Mesenchymal stem cell (in vitro differentiated cells and primary cell): Measurements from ENCODE around the gene SLC23A1.
A peak's percentile ranks its signal among the peaks of the same experiment; 100 is the strongest.

Experiments
- DNase-seq: peaks from one replicate; pipeline ENCODE4 v3.0.0-alpha.2; 2013
- H2AFZ ChIP-seq: one replicate; pipeline ENCODE4 v1.6.1; 2013; ENCODE audit warnings: low read depth, mild to moderate bottlenecking, control low read depth, inconsistent platforms, low read length, moderate library complexity
- H2AK5ac ChIP-seq: 2 replicates; pipeline ENCODE4 v1.6.1; 2013; ENCODE audit warnings: low read length, moderate library complexity, mild to moderate bottlenecking, inconsistent platforms; ENCODE audit not compliant: severe bottlenecking
- H2BK120ac ChIP-seq: one replicate; pipeline ENCODE4 v1.6.1; 2013; ENCODE audit warnings: low read depth, mild to moderate bottlenecking, inconsistent platforms, low read length, moderate library complexity
- H2BK12ac ChIP-seq, 2 experiments: one replicate each; pipeline ENCODE4 v1.6.1; 2013; ENCODE audit warnings: inconsistent platforms in 2 of 2, low read length in 2 of 2, mild to moderate bottlenecking in 2 of 2, moderate library complexity in 2 of 2, control low read depth in 1 of 2
- H2BK15ac ChIP-seq: one replicate; pipeline ENCODE4 v1.6.1; 2013; ENCODE audit warnings: mild to moderate bottlenecking, low read depth, inconsistent platforms; ENCODE audit not compliant: poor library complexity, severe bottlenecking
- H2BK5ac ChIP-seq: 2 replicates; pipeline ENCODE4 v1.6.1; 2013; ENCODE audit warnings: low read depth, mild to moderate bottlenecking, low read length, control low read depth, inconsistent platforms; ENCODE audit not compliant: poor library complexity, severe bottlenecking
- H3K14ac ChIP-seq, 2 experiments: one replicate each; pipeline ENCODE4 v1.6.1; 2013; ENCODE audit warnings: inconsistent platforms in 2 of 2, low read length in 2 of 2, control low read depth in 1 of 2, mild to moderate bottlenecking in 1 of 2, moderate library complexity in 1 of 2
- H3K18ac ChIP-seq, 2 experiments: one replicate each; pipeline ENCODE4 v1.6.1; 2013; ENCODE audit warnings: inconsistent platforms in 2 of 2, low read length in 2 of 2, control low read depth in 1 of 2, low read depth in 1 of 2, mild to moderate bottlenecking in 1 of 2
- H3K23ac ChIP-seq, 2 experiments: one replicate each; pipeline ENCODE4 v1.6.1; 2013; ENCODE audit warnings: inconsistent platforms in 2 of 2, low read length in 2 of 2, mild to moderate bottlenecking in 2 of 2, moderate library complexity in 2 of 2, control low read depth in 1 of 2
- H3K27ac ChIP-seq: 2 replicates; pipeline ENCODE4 v1.5.1; 2013; ENCODE audit warnings: mild to moderate bottlenecking, moderate library complexity, low read length, control low read depth, inconsistent platforms; ENCODE audit not compliant: poor library complexity, severe bottlenecking
- H3K27me3 ChIP-seq, 2 experiments: 2 replicates each; pipeline versions ENCODE4 v1.6.1 to v1.7.0; 2013; ENCODE audit warnings: low read length in 2 of 2, mild to moderate bottlenecking in 2 of 2, moderate library complexity in 2 of 2, control low read depth in 1 of 2, inconsistent platforms in 1 of 2; ENCODE audit not compliant: control insufficient read depth in 1 of 2, insufficient read depth in 1 of 2
- H3K36me3 ChIP-seq, 2 experiments: 2 replicates each; pipeline versions ENCODE4 v1.6.1 to v1.7.0; 2013; ENCODE audit warnings: low read length in 2 of 2, control low read depth in 1 of 2, inconsistent platforms in 1 of 2, low read depth in 1 of 2, mild to moderate bottlenecking in 1 of 2; ENCODE audit not compliant: insufficient read depth in 2 of 2, control insufficient read depth in 1 of 2
- H3K4ac ChIP-seq, 2 experiments: one replicate each; pipeline ENCODE4 v1.6.1; 2013; ENCODE audit warnings: inconsistent platforms in 2 of 2, low read length in 2 of 2, mild to moderate bottlenecking in 2 of 2, moderate library complexity in 2 of 2, control low read depth in 1 of 2, low read depth in 1 of 2
- H3K4me1 ChIP-seq: 2 replicates; pipeline ENCODE4 v1.6.1; 2013; ENCODE audit warnings: low read depth, low read length, control low read depth; ENCODE audit not compliant: control insufficient read depth, insufficient read depth
- H3K4me2 ChIP-seq: 2 replicates; pipeline ENCODE4 v1.6.1; 2013; ENCODE audit warnings: low read length, mild to moderate bottlenecking, inconsistent platforms; ENCODE audit not compliant: poor library complexity, severe bottlenecking
- H3K4me3 ChIP-seq, 2 experiments: 2 replicates each; pipeline versions ENCODE4 v1.5.1 to v1.7.0; 2013; ENCODE audit warnings: low read length in 2 of 2, mild to moderate bottlenecking in 2 of 2, control low read depth in 1 of 2, low read depth in 1 of 2; ENCODE audit not compliant: insufficient read depth in 1 of 2
- H3K79me1 ChIP-seq: replicated peaks from 2 replicates; pipeline ENCODE4 v1.6.1; 2013; ENCODE audit warnings: mild to moderate bottlenecking, control low read depth, low read length, inconsistent platforms; ENCODE audit not compliant: poor library complexity, severe bottlenecking
- H3K9ac ChIP-seq: 2 replicates; pipeline ENCODE4 v1.7.0; 2013; ENCODE audit warnings: mild to moderate bottlenecking, low read length, moderate library complexity
- H3K9me3 ChIP-seq: 2 replicates; pipeline ENCODE4 v1.7.0; 2013; ENCODE audit warnings: mild to moderate bottlenecking, low read length; ENCODE audit not compliant: control insufficient read depth
- H4K8ac ChIP-seq: one replicate; pipeline ENCODE4 v1.6.1; 2013; ENCODE audit warnings: inconsistent platforms, mild to moderate bottlenecking, low read length, moderate library complexity
- H4K91ac ChIP-seq: one replicate; pipeline ENCODE4 v1.6.1; 2013; ENCODE audit warnings: mild to moderate bottlenecking, low read length, inconsistent platforms
- WGBS: methylation state at CpG from one replicate; pipeline ENCODE4 v1.1.7; 2013; ENCODE audit warnings: mixed read lengths; 5-methylcytosine and 5-hydroxymethylcytosine counted together

The SLC23A1 gene

DNA sequence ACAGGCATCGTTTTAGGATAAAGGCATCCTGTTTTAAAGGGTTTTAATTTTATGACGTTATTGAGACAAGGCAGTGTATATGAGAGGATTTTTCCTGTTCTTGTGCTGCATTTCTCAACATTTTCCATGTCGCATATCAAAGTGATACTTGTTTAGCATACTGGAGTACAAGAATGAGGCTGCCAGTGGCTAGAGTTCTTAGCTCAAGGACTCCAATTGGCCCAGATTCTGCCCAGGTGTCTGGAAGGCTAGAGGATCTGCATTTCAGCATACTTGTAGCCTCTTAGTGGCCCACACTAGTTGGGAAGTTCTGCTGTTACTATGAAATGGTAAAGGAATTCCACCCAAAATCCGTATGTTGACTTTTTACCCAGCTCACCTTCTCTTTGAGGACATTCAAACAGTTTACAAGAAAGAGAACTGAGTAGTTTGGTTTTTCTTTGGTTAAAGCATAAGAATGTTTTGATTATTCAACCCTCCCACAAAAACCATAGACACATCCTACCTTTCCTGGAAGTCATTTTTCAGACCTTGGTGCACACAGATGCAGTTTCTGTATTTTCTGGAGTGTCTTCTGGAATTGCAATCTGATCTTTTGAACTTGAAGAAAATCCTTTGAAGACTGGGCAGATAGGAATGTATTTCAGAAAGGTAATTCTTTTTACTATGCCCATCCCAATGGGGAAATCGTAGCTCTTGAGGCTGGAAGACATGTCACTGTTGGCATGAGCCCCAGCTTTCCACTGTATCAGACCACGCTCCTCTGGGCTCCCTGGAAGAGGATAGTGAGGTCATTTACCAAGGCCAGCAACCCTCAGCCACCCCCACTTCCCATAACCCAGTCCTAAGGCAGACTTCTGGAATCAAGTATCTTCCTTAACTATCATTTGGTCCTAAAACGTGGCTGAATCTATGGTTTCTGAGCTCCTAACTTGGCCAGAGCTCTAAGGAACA is 11.3 kb downstream of the SLC23A1 start:
- H3K4me2 ChIP-seq = no peak overlapping the region
- no peak overlapping the region for H3K14ac ChIP-seq
- no peak overlapping the region for H3K9ac ChIP-seq
- H3K4ac ChIP-seq = no peak overlapping the region
- H2AFZ ChIP-seq = no peak overlapping the region
- 97% methylated on average over 5 of the region's 7 CpGs for WGBS
- H3K27me3 ChIP-seq = no peaks in the 10 kb centered on the region
- H3K9me3 ChIP-seq = no peaks in the 10 kb centered on the region
- no peak overlapping the region for H4K8ac ChIP-seq
- peaks cover 11% of the 10 kb centered on the region for H3K79me1 ChIP-seq
- no peak overlapping the region for H3K4me3 ChIP-seq
- H2AK5ac ChIP-seq = no peak overlapping the region
- no peak overlapping the region for H2BK5ac ChIP-seq
- no peak overlapping the region for H3K18ac ChIP-seq
- no peaks in the 10 kb centered on the region for H3K4me1 ChIP-seq
- H3K27ac ChIP-seq = no peak overlapping the region
- no peak for DNase-seq
- no peak overlapping the region for H3K23ac ChIP-seq
- H2BK12ac ChIP-seq = no peak overlapping the region
- peaks cover 34 to 69% of the 10 kb centered on the region in 2 experiments for H3K36me3 ChIP-seq
- no peak overlapping the region for H2BK120ac ChIP-seq
- H4K91ac ChIP-seq = no peak overlapping the region
- H2BK15ac ChIP-seq = no peak overlapping the region

DNA sequence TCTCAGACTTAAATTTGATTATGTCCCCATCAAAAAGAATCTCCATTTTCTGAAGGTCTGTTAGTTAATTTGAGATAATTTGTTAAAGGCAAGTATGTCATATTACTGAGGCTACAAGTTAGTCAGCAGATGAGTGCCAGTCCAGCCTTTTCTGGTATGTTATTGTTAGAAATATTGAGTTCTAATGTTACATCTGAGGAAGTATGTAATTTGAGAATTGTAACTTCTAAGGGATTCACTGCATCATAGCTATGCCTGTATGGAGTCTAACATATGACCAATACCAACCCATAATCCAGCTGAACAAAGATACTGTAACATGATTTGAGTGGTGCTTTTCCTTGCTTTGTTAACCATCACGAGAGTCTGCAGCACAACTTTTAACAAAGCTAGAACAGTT is 13.9 kb downstream of the SLC23A1 start:
- no peak overlapping the region for H4K91ac ChIP-seq
- H3K27ac ChIP-seq = peak overlapping the region; percentile 29
- H3K9me3 ChIP-seq = no peaks in the 10 kb centered on the region
- no peak overlapping the region for H3K4me3 ChIP-seq
- DNase-seq = no peak
- no peak overlapping the region for H2BK120ac ChIP-seq
- no peak overlapping the region for H3K14ac ChIP-seq
- no peak overlapping the region for H2AFZ ChIP-seq
- no peaks in the 10 kb centered on the region for H3K4me1 ChIP-seq
- no peak overlapping the region for H2BK12ac ChIP-seq
- no peak overlapping the region for H3K4me2 ChIP-seq
- 80% methylated on average over 1 of the region's 1 CpG for WGBS
- no peak overlapping the region for H2BK5ac ChIP-seq
- no peak overlapping the region for H2AK5ac ChIP-seq
- no peak overlapping the region for H2BK15ac ChIP-seq
- peaks cover 40 to 79% of the 10 kb centered on the region in 2 experiments for H3K36me3 ChIP-seq
- H3K23ac ChIP-seq = no peak overlapping the region
- no peak overlapping the region for H3K18ac ChIP-seq
- H3K4ac ChIP-seq = no peak overlapping the region
- peaks cover 13% of the 10 kb centered on the region for H3K79me1 ChIP-seq
- no peak overlapping the region for H4K8ac ChIP-seq
- no peaks in the 10 kb centered on the region for H3K27me3 ChIP-seq
- H3K9ac ChIP-seq = peak overlapping the region; percentile 9

DNA sequence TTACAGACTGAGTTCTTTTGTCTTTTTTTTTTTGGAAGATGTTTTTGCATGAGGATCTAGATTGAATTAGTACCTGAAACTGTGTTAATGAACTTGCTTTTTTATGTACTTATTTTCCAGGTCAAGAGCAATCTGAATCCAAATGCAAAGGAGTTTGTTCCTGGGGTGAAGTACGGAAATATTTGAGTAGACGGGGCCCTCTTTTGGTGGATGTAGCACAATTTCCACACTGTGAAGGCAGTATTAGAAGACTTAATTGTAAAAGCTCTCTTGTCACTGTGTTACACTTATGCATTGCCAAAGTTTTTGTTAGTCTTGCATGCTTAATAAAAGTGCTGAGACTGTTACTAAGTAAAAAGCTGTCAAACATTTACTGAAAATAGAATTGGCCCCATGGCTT is 14.5 kb downstream of the SLC23A1 start:
- no peak for DNase-seq
- Histone ChIP-seq H3K14ac (no peak overlapping the region), H3K4me2 (no peak overlapping the region), H2BK12ac (no peak overlapping the region), H4K8ac (no peak overlapping the region), H3K18ac (no peak overlapping the region), H3K4me1 (no peaks in the 10 kb centered on the region), H3K23ac (no peak overlapping the region), H3K9me3 (no peaks in the 10 kb centered on the region), H3K79me1 (peaks cover 16% of the 10 kb centered on the region), H3K36me3 (peaks cover 37 to 84% of the 10 kb centered on the region in 2 experiments), H3K9ac (peak overlapping the region; percentile 9), H3K27ac (no peak overlapping the region), H2BK5ac (no peak overlapping the region), H2BK120ac (no peak overlapping the region), H2AFZ (no peak overlapping the region), H2AK5ac (no peak overlapping the region), H3K27me3 (no peaks in the 10 kb centered on the region), H2BK15ac (no peak overlapping the region), H3K4me3 (no peak overlapping the region), H3K4ac (no peak overlapping the region), H4K91ac (no peak overlapping the region)
- 90% methylated on average over 2 of the region's 2 CpGs for WGBS

DNA sequence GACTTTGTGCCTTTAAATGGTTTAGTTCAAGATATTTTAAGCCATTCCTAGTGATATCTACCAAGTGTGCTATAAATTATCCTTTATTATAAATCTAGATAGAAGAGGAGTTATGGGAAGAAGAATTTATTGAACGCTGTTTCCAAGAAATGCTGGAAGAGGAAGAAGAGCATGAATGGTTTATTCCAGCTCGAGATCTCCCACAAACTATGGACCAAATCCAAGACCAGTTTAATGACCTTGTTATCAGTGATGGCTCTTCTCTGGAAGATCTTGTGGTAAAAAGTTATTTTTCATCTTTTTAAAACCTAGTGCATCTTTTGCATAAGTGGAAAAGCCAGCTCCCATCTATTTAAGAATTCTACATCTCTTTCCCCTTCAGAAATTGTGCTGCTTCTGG is 18.6 kb downstream of the SLC23A1 start:
- no peak overlapping the region for H2BK5ac ChIP-seq
- peaks cover 9% of the 10 kb centered on the region for H3K79me1 ChIP-seq
- no peak overlapping the region for H2AK5ac ChIP-seq
- H3K27ac ChIP-seq = no peak overlapping the region
- DNase-seq = no peak
- no peak overlapping the region for H4K91ac ChIP-seq
- no peaks in the 10 kb centered on the region for H3K27me3 ChIP-seq
- no peak overlapping the region for H3K4me3 ChIP-seq
- no peak overlapping the region for H2BK120ac ChIP-seq
- no peak overlapping the region for H3K18ac ChIP-seq
- H3K4ac ChIP-seq = no peak overlapping the region
- H3K4me2 ChIP-seq = no peak overlapping the region
- peaks cover 21 to 50% of the 10 kb centered on the region in 2 experiments for H3K36me3 ChIP-seq
- no peak overlapping the region for H2BK15ac ChIP-seq
- peaks cover 3% of the 10 kb centered on the region for H3K4me1 ChIP-seq
- H3K14ac ChIP-seq = no peak overlapping the region
- no peak overlapping the region for H2AFZ ChIP-seq
- no CpG with 5 or more reads among the region's 2 CpGs for WGBS
- no peak overlapping the region for H2BK12ac ChIP-seq
- no peak overlapping the region for H3K23ac ChIP-seq
- H3K9ac ChIP-seq = no peak overlapping the region
- no peaks in the 10 kb centered on the region for H3K9me3 ChIP-seq
- H4K8ac ChIP-seq = no peak overlapping the region
